Neutrophil (primary cell): Measurements from ENCODE around the gene FIGN.

Experiments
- H3K27ac ChIP-seq: fragments of 200-600 bp; sonication (generic); 2 replicates; pipeline ENCODE4 v1.5.1; 2016; ENCODE audit warnings: mild to moderate bottlenecking, moderate library complexity
- H3K27me3 ChIP-seq: fragments of 200-600 bp; sonication (generic); 2 replicates; pipeline ENCODE4 v1.6.0; 2016; ENCODE audit warnings: mild to moderate bottlenecking
- H3K36me3 ChIP-seq: fragments of 200-600 bp; sonication (generic); 2 replicates; pipeline ENCODE4 v1.5.1; 2017
- H3K4me1 ChIP-seq, 2 experiments: fragments of 200-600 bp in 1 of 2; sonication (generic) in 1 of 2; 1 replicate in 1 of 2; 2 replicates in 1 of 2; pipeline versions ENCODE4 v1.5.1 to v1.6.1; 2013 to 2016; ENCODE audit warnings: low read depth in 1 of 2, low read length in 1 of 2, mild to moderate bottlenecking in 1 of 2, moderate library complexity in 1 of 2; ENCODE audit not compliant: control insufficient read depth in 1 of 2, insufficient read depth in 1 of 2
- H3K4me3 ChIP-seq, 2 experiments: fragments of 200-600 bp in 1 of 2; sonication (generic) in 1 of 2; 1 replicate in 1 of 2; 2 replicates in 1 of 2; pipeline ENCODE4 v1.5.1; 2013 to 2016; ENCODE audit warnings: low read depth in 1 of 2, low read length in 1 of 2, mild to moderate bottlenecking in 1 of 2, moderate library complexity in 1 of 2
- H3K9me3 ChIP-seq: fragments of 200-600 bp; sonication (generic); 2 replicates; pipeline ENCODE4 v1.5.1; 2016
- TF ChIP-seq, protein P1 (sequence below): fragments of 200-600 bp; sonication (generic); IDR thresholded peaks from 2 replicates; pipeline ENCODE4 v1.5.1; 2016; ENCODE audit warnings: antibody characterized with exemption

Gene FIGN

DNA sequence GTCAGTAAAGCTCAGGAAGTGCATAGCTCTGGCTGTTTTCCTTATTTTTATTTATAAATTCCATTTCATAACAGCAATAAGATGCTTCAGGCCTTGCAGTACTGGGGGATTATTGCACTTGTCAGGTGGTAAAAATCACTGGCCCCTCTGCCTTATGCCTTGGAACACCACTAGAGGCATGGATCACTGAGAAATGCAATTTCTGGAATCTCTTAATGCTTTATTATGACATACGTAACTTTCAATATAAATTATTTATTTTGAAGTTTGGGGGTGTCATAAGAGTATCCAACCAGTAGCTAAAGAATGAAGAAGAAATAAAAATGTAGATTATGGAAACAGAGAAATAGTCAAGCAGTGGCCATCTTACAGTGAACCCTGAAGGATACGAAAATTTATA, 183.1 kb downstream of the FIGN start:
- Histone ChIP-seq H3K9me3 (no peaks in the 10 kb centered on the region), H3K4me1 (no peaks in the 10 kb centered on the region), H3K36me3 (no peaks in the 10 kb centered on the region), H3K4me3 (no peak overlapping the region), H3K27me3 (no peaks in the 10 kb centered on the region), H3K27ac (no peak overlapping the region)
- TF ChIP-seq, protein P1, sequence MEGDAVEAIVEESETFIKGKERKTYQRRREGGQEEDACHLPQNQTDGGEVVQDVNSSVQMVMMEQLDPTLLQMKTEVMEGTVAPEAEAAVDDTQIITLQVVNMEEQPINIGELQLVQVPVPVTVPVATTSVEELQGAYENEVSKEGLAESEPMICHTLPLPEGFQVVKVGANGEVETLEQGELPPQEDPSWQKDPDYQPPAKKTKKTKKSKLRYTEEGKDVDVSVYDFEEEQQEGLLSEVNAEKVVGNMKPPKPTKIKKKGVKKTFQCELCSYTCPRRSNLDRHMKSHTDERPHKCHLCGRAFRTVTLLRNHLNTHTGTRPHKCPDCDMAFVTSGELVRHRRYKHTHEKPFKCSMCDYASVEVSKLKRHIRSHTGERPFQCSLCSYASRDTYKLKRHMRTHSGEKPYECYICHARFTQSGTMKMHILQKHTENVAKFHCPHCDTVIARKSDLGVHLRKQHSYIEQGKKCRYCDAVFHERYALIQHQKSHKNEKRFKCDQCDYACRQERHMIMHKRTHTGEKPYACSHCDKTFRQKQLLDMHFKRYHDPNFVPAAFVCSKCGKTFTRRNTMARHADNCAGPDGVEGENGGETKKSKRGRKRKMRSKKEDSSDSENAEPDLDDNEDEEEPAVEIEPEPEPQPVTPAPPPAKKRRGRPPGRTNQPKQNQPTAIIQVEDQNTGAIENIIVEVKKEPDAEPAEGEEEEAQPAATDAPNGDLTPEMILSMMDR = no peak

DNA sequence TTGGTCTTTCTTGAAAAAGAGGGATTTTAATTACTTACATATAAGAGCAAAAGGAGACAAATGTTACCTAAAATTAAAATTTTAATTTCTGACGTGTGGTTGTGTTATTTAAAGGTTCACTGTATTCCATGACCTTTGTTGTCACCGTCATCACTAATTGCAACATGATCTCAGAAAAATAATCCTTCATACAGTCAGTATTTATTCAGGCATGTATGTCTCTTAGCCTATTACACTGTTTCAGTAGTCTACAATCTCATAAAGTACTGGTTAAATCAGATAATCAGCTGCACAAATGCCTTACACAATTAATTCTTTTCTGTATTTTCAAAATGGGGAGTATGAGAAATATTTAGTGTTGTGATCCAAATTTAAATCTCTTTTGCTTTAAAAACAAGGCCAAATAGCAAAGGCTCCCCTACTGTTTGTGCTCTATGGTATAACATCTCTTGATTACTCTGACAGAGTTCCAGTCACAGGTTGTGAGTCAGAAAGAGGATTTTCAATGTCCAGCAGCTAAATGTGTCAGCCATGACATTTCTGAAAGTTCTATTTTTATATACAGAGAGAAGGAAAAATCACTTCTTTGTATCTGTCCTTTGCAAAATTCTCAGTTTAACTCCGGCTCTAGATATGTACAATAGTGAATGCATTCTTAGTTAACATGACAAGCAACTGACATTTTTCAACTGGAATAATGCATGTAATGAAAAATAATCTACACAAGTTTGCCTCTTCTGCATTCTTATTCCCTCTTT, 184.0 kb downstream of the FIGN start:
- Histone ChIP-seq H3K36me3 (no peaks in the 10 kb centered on the region), H3K4me1 (no peaks in the 10 kb centered on the region)
- TF ChIP-seq, protein P1 = no peak

DNA sequence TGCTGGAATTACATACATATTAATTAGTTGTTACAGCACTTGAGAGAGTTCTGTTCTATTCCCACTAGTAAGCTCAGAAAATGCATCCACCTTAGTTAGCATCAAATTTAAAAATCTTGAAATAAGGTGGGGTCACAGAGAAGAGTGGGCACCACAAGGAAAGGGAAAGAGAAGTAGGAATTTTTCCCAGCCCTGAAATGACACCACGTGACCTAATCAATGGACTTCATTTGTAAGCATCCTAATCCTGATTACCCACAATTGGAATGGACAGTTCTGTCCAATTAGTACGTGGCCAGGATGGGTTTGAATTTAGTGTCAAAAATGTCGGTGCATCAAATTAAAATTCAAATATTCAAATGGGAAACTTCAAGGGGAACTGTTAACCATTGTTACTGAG, 186.8 kb downstream of the FIGN start:
- TF ChIP-seq, protein P1 = no peak
- Histone ChIP-seq H3K9me3 (no peaks in the 10 kb centered on the region), H3K27me3 (no peaks in the 10 kb centered on the region), H3K4me1 (no peaks in the 10 kb centered on the region), H3K36me3 (no peaks in the 10 kb centered on the region), H3K4me3 (no peak overlapping the region), H3K27ac (no peak overlapping the region)

More for the DNA sequence above, 184.0 kb downstream of the FIGN start:
- no peak overlapping the region for H3K27ac ChIP-seq
- no peaks in the 10 kb centered on the region for H3K9me3 ChIP-seq
- H3K27me3 ChIP-seq = no peaks in the 10 kb centered on the region
- H3K4me3 ChIP-seq = no peak overlapping the region
